HepG2 (cell line): ENCODE measurements around the gene RSKR. TPM values are rescaled to one million over a fixed set of nuclear protein-coding genes. Genes with fewer than 3 reads are reported as not detected.

ENCODE experiments used
- BRD4 ChIP-seq: sonication (generic); formaldehyde crosslinking; IDR thresholded peaks from 2 replicates; pipeline ENCODE4 v1.4.0; 2020; ENCODE audit warnings: missing genetic modification reagents
- FOXO1 ChIP-seq: sonication (generic); formaldehyde crosslinking; IDR thresholded peaks from 2 replicates; pipeline ENCODE4 v1.4.0; 2020; ENCODE audit warnings: missing genetic modification reagents
- NBN ChIP-seq: fragments of 450-650 bp; conservative IDR thresholded peaks from 2 replicates; pipeline ENCODE4 v1.6.1; 2017
- NFE2L1 ChIP-seq: sonication (generic); formaldehyde crosslinking; IDR thresholded peaks from 2 replicates; pipeline ENCODE4 v1.4.0; 2020; ENCODE audit warnings: missing genetic modification reagents, mild to moderate bottlenecking, borderline replicate concordance
- RARA ChIP-seq: IDR thresholded peaks from 2 replicates; pipeline ENCODE4 v1.6.1; 2016; ENCODE audit warnings: missing genetic modification reagents, missing compliant biosample characterization
- SMARCE1 ChIP-seq: fragments of 450-650 bp; IDR thresholded peaks from 2 replicates; pipeline ENCODE4 v1.6.1; 2017; ENCODE audit warnings: borderline replicate concordance
- SOX5 ChIP-seq: IDR thresholded peaks from 2 replicates; pipeline ENCODE4 v1.6.1; 2016; ENCODE audit warnings: borderline replicate concordance
- SP5 ChIP-seq: IDR thresholded peaks from 2 replicates; pipeline ENCODE4 v1.6.1; 2016; ENCODE audit warnings: low read depth, borderline replicate concordance
- WIZ ChIP-seq: sonication (generic); formaldehyde crosslinking; IDR thresholded peaks from 2 replicates; pipeline ENCODE4 v1.5.1; 2020; ENCODE audit warnings: mild to moderate bottlenecking, missing genetic modification reagents
- XRCC5 ChIP-seq: fragments of 200-400 bp; formaldehyde crosslinking; optimal IDR thresholded peaks from 2 replicates; pipeline ENCODE3; 2017; ENCODE audit warnings: mild to moderate bottlenecking, low read length
- ZFY ChIP-seq: sonication (generic); formaldehyde crosslinking; IDR thresholded peaks from 2 replicates; pipeline ENCODE4 v1.4.0; 2020; ENCODE audit warnings: missing genetic modification reagents
- ZKSCAN8 ChIP-seq: IDR thresholded peaks from 2 replicates; pipeline ENCODE4 v1.6.1; 2016; ENCODE audit warnings: borderline replicate concordance, missing genetic modification reagents, missing compliant biosample characterization
- ZNF230 ChIP-seq: sonication (generic); formaldehyde crosslinking; IDR thresholded peaks from 2 replicates; pipeline ENCODE4 v1.4.0; 2020; ENCODE audit warnings: mild to moderate bottlenecking, missing genetic modification reagents
- ZNF296 ChIP-seq: sonication (generic); formaldehyde crosslinking; conservative IDR thresholded peaks from 2 replicates; pipeline ENCODE4 v1.5.0; 2020; ENCODE audit warnings: mild to moderate bottlenecking, missing genetic modification reagents
- ZNF33A ChIP-seq: sonication (generic); formaldehyde crosslinking; IDR thresholded peaks from 2 replicates; pipeline ENCODE4 v1.5.1; 2020; ENCODE audit warnings: missing genetic modification reagents, mild to moderate bottlenecking, moderate library complexity, borderline replicate concordance
- ZNF468 ChIP-seq: sonication (generic); formaldehyde crosslinking; IDR thresholded peaks from 2 replicates; pipeline ENCODE4 v1.8.0; 2022; ENCODE audit warnings: mild to moderate bottlenecking, moderate library complexity, missing genetic modification reagents
- ZNF484 ChIP-seq: sonication (generic); formaldehyde crosslinking; IDR thresholded peaks from 2 replicates; pipeline ENCODE4 v1.5.1; 2020; ENCODE audit warnings: mild to moderate bottlenecking, low read depth, missing genetic modification reagents, borderline replicate concordance
- ZNF496 ChIP-seq: sonication (generic); formaldehyde crosslinking; IDR thresholded peaks from 2 replicates; pipeline ENCODE4 v1.8.1; 2023; ENCODE audit warnings: mild to moderate bottlenecking, moderate library complexity, missing genetic modification reagents; ENCODE audit not compliant: insufficient replicate concordance
- ZNF615 ChIP-seq: sonication (generic); formaldehyde crosslinking; IDR thresholded peaks from 2 replicates; pipeline ENCODE4 v1.5.0; 2020; ENCODE audit warnings: mild to moderate bottlenecking, missing genetic modification reagents, borderline replicate concordance
- ZNF7 ChIP-seq: IDR thresholded peaks from 2 replicates; pipeline ENCODE4 v1.6.1; 2016; ENCODE audit warnings: missing biosample characterization, missing genetic modification reagents
- ZNF703 ChIP-seq: sonication (generic); formaldehyde crosslinking; IDR thresholded peaks from 2 replicates; pipeline ENCODE4 v1.5.1; 2020; ENCODE audit warnings: missing genetic modification reagents, mild to moderate bottlenecking, moderate library complexity, borderline replicate concordance
- ZSCAN20 ChIP-seq: sonication (generic); formaldehyde crosslinking; IDR thresholded peaks from 2 replicates; pipeline ENCODE4 v1.4.0; 2020; ENCODE audit warnings: missing genetic modification reagents, mild to moderate bottlenecking, borderline replicate concordance
- polyA plus RNA-seq, 8 experiments: library from polyadenylated mRNA; depleted of rRNA in 3 of 8; stranded (reverse) in 7 of 8; unstranded in 1 of 8; fragments of >200 nt; fragmentation: Illumina TruSeq in 4 of 8; extraction: Trizol in 4 of 8; gene quantifications; 2 replicates each; pipeline versions ENCODE4 v1.2.1 to v1.2.3, GENCODE V29; 2011 to 2016; ENCODE audit warnings: low read depth in 4 of 8, missing spikeins in 1 of 8, mixed read lengths in 1 of 8; ENCODE audit not compliant: insufficient read depth in 1 of 8
- total RNA-seq, 5 experiments: library from RNA; depleted of rRNA; stranded (reverse); fragments of >200 nt; fragmentation: Illumina TruSeq; extraction: Trizol; gene quantifications; 2 replicates each; pipeline ENCODE4 v1.2.3, GENCODE V29; 2016; ENCODE audit warnings: low read depth in 1 of 5
- TF ChIP-seq, protein P1 (sequence below): sonication (generic); formaldehyde crosslinking; IDR thresholded peaks from 2 replicates; pipeline ENCODE4 v1.4.0; 2020; ENCODE audit warnings: missing genetic modification reagents, borderline replicate concordance
- TF ChIP-seq, protein P2 (sequence below): IDR thresholded peaks from 2 replicates; pipeline ENCODE4 v1.6.1; 2016; ENCODE audit warnings: missing genetic modification reagents, missing compliant biosample characterization
- TF ChIP-seq, protein P3 (sequence below): sonication (generic); formaldehyde crosslinking; IDR thresholded peaks from 2 replicates; pipeline ENCODE4 v1.5.1; 2020; ENCODE audit warnings: mild to moderate bottlenecking, missing genetic modification reagents, moderate library complexity
- TF ChIP-seq, protein P4 (sequence below): sonication (generic); formaldehyde crosslinking; IDR thresholded peaks from 2 replicates; pipeline ENCODE4 v1.4.0; 2020; ENCODE audit warnings: missing genetic modification reagents; ENCODE audit errors: not compliant biosample characterization

The RSKR gene
- total and polyA plus RNA-seq, 2 of the 13 experiments (the other 11 are each of a cell fraction or from before 2014, with no cell fraction given) = 5.0 to 10.4 TPM

DNA sequence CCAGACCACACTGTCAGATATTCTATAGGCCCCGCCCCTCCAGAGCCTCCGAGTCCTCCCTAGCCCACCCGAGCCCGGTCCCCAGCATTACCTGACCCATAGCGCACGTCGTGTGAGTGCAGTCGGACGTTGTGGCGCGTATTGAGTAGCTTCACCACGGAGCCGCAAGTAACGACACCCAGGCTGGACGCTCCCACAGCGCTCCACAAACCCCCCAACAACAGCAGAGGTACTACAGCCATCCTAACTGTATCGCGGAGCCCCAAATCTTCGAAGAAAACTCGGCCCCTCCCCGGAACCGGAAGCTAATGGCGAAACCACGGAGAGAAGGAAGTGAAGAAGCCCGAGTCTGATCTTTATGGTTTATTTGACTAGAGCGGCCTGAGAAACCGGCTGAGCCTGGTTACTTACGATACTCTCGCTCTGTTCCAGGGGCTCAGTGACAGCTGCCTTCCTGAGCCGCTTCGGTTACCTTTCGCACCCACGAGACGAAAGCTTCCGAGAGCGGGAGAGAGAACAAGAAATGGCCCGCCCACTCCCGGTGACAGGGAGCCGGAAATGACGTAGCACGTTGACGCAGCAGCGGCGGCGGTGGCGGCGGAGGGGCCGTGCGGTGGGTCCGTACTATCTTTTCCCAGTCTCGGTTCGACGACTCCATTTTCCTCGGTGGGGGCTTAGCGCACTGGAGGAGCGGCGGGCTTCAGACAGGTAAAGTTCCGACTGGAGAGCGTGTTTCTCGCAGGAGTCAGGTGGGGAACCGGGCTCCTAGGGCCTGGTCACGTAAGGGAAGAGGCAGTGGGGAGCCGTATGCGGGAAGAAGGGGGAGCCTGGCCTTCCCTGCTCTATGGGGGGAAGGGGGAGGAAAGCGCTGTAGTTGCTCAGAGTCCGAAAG, 47.9 kb upstream of the RSKR start, which contains the start of the genes SDF2 and SUPT6H (continued):
- TF ChIP-seq SOX5 (CRISPR knock-in tag) (0 out of 2 replicates have a peak, but pooled peaks have one; percentile 10), ZFY (CRISPR knock-in tag) (peak; percentile 92), ZNF230 (CRISPR knock-in tag) (peak; percentile 90; the same call in 1 of the 2 replicates), RARA (0 out of 2 replicates have a peak, but pooled peaks have one; percentile 20), NBN (no peak), WIZ (no peak), FOXO1 (CRISPR knock-in tag) (no peak), ZKSCAN8 (CRISPR knock-in tag) (no peak), SP5 (CRISPR knock-in tag) (no peak), ZNF296 (CRISPR knock-in tag) (peak; percentile 32; the same call in 1 of the 2 replicates), ZNF615 (CRISPR knock-in tag) (no peak), ZNF484 (CRISPR knock-in tag) (no peak), SMARCE1 (no peak), ZNF703 (CRISPR knock-in tag) (no peak; the same call in 1 of the 2 replicates), ZSCAN20 (CRISPR knock-in tag) (no peak), XRCC5 (no peak), BRD4 (CRISPR knock-in tag) (no peak), ZNF468 (CRISPR knock-in tag) (no peak), ZNF7 (CRISPR knock-in tag) (no peak), ZNF33A (CRISPR knock-in tag) (peak; percentile 93; the same call in 1 of the 2 replicates), NFE2L1 (no peak), ZNF496 (CRISPR knock-in tag) (no peak)
- TF ChIP-seq, protein P1, sequence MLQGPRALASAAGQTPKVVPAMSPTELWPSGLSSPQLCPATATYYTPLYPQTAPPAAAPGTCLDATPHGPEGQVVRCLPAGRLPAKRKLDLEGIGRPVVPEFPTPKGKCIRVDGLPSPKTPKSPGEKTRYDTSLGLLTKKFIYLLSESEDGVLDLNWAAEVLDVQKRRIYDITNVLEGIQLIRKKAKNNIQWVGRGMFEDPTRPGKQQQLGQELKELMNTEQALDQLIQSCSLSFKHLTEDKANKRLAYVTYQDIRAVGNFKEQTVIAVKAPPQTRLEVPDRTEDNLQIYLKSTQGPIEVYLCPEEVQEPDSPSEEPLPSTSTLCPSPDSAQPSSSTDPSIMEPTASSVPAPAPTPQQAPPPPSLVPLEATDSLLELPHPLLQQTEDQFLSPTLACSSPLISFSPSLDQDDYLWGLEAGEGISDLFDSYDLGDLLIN (CRISPR knock-in tag) = no peak
- TF ChIP-seq, protein P2, sequence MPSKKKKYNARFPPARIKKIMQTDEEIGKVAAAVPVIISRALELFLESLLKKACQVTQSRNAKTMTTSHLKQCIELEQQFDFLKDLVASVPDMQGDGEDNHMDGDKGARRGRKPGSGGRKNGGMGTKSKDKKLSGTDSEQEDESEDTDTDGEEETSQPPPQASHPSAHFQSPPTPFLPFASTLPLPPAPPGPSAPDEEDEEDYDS (CRISPR knock-in tag) = peak; percentile 52; the same call in 1 of the 2 replicates
- TF ChIP-seq, protein P3, sequence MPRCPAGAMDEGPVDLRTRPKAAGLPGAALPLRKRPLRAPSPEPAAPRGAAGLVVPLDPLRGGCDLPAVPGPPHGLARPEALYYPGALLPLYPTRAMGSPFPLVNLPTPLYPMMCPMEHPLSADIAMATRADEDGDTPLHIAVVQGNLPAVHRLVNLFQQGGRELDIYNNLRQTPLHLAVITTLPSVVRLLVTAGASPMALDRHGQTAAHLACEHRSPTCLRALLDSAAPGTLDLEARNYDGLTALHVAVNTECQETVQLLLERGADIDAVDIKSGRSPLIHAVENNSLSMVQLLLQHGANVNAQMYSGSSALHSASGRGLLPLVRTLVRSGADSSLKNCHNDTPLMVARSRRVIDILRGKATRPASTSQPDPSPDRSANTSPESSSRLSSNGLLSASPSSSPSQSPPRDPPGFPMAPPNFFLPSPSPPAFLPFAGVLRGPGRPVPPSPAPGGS (CRISPR knock-in tag) = peak; percentile 40; the same call in 1 of the 2 replicates
- TF ChIP-seq, protein P4, sequence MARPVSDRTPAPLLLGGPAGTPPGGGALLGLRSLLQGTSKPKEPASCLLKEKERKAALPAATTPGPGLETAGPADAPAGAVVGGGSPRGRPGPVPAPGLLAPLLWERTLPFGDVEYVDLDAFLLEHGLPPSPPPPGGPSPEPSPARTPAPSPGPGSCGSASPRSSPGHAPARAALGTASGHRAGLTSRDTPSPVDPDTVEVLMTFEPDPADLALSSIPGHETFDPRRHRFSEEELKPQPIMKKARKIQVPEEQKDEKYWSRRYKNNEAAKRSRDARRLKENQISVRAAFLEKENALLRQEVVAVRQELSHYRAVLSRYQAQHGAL (CRISPR knock-in tag) = no peak
